Left colon (tissue), 2 donors: ENCODE results near the gene TENM3. TPM values are rescaled to one million over a fixed set of nuclear protein-coding genes. Genes with fewer than 3 reads are reported as not detected.

Source experiments
- ATAC-seq: fragments of 200-7000 bp; cut with Tn5 transposase; one replicate; pipeline ENCODE4 v1.9.1; 2020; ENCODE audit warnings: mild to moderate bottlenecking, moderate library complexity
- DNase-seq, 2 donors: peaks; one replicate each; pipeline ENCODE4 v3.0.0-alpha.2; 2020
- intact Hi-C, 2 donors: fragments of 100-400 bp; cut with DNase I in 1 of 2; cut with micrococcal nuclease in 1 of 2; formaldehyde crosslinking; loops; one replicate each; pipeline versions ENCODE4 v1.11.2 to v1.14.0; 2022; cut with DNase I, micrococcal nuclease
- total RNA-seq, 2 donors: library from RNA; stranded (reverse); fragmentation: NEBNext Ultra II Directional; extraction: Animal tissue kit (Norgen Biotek cat#: 25700); gene quantifications; one replicate each; pipeline ENCODE4 v1.2.1, GENCODE V29; 2021
- donor health status: DM: no; HTN: no; CAD: no.
- donor health status: DM: yes; HTN: yes; CAD: no.

TENM3 gene
- total RNA-seq, 2 donors from 2014 or later: 0.18 to 2.2 TPM

GRCh38 chr4:182608525-182608924, 365.3 kb downstream of the TENM3 start:
- no peak for DNase-seq
- intact Hi-C loops: no loop called here
- ATAC-seq: no peak

DNA sequence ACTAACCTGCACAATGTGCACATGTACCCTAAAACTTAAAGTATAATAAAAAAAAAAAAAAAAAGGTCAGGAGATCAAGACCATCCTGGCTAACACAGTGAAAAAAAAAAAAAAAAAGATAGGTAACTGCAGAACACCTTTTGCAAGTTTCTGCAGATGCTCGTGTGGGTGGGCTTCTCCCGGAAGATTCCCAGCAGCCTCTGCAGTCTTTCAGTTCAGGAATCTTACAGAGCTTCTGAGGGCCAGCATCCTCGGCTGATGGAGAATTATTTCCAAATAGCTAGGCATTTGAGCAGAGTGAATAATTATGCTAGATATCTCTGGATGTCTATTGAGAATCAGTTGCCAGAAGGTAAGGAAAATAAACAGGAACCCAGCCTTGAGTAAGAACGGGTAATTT, 373.3 kb downstream of the TENM3 start:
- intact Hi-C loops: no loop called here
- DNase-seq (no peak), ATAC-seq (no peak)

- DNase-seq (no peak), ATAC-seq (no peak)
- intact Hi-C loops: no loop called here
Observed at GRCh38 chr4:182619660-182620059, 376.5 kb downstream of the TENM3 start.

DNA sequence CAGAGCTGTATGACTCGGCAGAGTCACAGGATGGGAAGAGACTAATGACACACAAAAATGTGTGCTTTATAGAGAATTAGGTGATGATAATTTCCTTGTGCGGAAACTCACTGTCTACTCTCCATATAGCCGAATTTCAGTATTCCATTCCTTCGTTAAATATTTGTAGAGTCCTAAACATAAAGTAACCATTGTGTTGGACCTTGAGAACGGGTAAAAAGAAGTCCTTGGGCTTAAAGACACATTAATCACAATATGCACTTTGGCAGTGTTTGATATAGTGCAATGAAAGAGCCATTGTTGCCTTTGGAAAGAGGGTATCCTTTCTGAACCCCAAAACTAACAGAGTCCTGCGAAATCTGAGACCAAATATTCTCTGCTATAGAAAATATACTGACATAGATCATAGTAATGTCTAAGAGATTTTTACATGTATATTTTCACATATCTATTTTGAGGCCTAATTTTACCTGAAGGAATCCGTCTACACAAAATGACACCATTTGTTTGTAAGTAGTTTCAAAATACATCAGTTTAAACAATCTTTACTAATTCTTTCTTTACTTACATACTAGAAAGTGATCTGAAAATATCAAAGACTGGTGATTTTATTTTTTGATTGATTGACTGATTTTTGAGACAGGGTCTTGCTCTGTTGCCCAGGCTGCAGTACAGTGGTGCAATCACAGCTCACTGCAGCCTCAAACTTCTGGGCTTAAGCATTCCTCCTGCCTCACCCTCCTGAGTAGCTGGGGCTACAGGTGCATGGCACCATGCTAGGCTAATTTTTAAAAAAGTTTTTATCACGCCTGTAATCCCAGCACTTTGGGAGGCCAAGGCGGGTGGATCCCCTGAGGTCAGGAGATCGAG, 377.1 kb downstream of the TENM3 start:
- DNase-seq (no peak), ATAC-seq (no peak)
- intact Hi-C loops: no loop called here

DNA sequence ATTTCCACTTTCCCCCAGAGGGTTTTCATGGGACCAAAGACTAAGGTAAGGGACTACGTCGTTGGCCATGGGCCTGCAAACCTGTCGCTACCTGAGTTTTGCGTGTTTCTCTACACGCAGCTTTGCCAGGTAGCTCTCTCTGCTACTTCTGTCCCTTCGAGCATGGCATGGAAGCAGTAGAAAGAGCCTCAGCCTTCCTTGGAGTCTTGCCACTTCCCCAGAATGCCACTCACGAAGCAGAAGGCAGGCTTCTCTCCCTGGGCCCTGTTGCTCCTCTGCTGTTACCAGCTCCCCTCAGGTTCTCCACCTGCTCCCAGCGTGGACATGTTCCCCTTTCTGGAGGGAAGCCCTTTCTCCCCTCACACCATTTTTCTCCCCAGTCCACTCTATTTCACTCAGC, 381.1 kb downstream of the TENM3 start:
- intact Hi-C loops: no loop called here
- no peak for ATAC-seq

DNA sequence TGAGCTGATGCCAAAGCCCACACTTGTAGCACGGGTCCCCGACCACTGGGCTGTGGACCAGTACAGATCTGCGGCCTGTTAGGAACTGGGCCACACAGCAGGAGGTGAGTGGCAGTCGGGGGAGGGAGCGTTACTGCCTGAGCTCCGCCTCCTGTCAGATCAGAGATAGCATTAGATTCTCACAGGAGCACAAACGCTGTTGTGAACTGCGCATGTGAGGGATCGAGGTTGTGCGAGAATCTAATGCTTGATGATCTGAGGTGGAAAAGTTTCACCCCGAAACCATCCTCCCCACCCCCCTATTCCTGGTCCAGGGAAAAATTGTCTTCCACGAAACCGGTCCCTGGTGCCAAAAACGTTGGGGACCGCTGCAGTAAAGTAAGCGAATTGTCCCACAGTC, 382.0 kb downstream of the TENM3 start:
- DNase-seq (no peak), ATAC-seq (no peak)
- intact Hi-C loops: no loop called here

More for the DNA sequence above, 381.1 kb downstream of the TENM3 start:
- no peak for DNase-seq

DNA sequence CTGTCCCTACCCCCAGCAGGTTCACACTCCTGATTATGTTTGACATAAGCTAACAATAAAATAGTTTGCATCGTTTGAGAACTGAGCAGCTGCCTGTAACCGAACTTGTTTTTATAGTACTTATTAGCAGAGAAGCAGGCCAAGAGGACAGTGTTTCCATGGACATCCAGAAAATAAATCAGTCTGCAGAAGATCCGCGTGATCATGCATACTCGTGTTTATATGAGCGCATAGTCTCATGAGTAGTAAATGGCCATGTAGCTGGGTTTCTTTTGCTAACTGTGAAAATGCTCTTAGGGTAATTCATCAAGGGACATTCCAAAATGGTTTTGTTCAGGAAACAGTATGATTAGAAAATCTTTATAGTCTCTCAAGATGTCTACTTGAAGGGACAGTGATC, 384.8 kb downstream of the TENM3 start:
- no peak for ATAC-seq
- DNase-seq: no peak
- intact Hi-C loops: no loop called here

GRCh38 chr4:182628544-182628943, 385.3 kb downstream of the TENM3 start:
- ATAC-seq: no peak
- no peak for DNase-seq
- intact Hi-C loops: no loop called here

GRCh38 chr4:182629096-182629495, 385.9 kb downstream of the TENM3 start:
- intact Hi-C loops: no loop called here
- no peak for DNase-seq
- ATAC-seq: no peak

DNA sequence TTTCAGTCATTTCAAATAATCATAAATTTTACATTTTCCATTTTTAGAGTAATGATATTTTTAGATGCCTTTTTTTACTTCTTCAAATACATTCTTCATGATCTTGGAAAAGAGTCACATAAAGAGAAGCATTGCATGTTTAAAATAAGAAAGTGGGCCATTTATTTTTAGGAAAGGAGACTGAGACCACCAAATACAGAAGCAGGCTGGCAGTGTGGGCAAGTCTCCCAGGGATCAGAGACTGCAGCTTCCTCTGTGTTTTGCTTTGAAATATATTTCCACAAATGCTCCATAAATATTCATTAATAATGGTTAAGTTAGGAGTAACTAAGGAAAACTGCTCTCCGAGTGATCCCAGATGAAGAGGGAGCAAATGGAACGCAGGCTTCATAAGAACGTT, 397.3 kb downstream of the TENM3 start:
- ATAC-seq: no peak
- intact Hi-C loops: no loop called here
- no peak for DNase-seq

- ATAC-seq (no peak), DNase-seq (no peak)
- intact Hi-C loops: no loop called here
Observed at GRCh38 chr4:182640932-182641331, 397.7 kb downstream of the TENM3 start.

- ATAC-seq (no peak), DNase-seq (no peak)
- intact Hi-C loops: no loop called here
Observed at GRCh38 chr4:182642831-182643230, 399.6 kb downstream of the TENM3 start.

- ATAC-seq (no peak), DNase-seq (no peak)
- intact Hi-C loops: no loop called here
Observed at GRCh38 chr4:182643801-182644682, 400.8 kb downstream of the TENM3 start.

GRCh38 chr4:182644683-182645050, 401.5 kb downstream of the TENM3 start:
- intact Hi-C loops: no loop called here
- DNase-seq: no peak
- ATAC-seq: no peak

- intact Hi-C loops: no loop called here
- ATAC-seq (no peak), DNase-seq (no peak)
Observed at GRCh38 chr4:182645511-182645910, 402.3 kb downstream of the TENM3 start.

- no peak for DNase-seq
- ATAC-seq: no peak
- intact Hi-C loops: no loop called here
Observed at GRCh38 chr4:182647646-182648300, 404.6 kb downstream of the TENM3 start.

- DNase-seq (no peak), ATAC-seq (no peak)
- intact Hi-C loops: no loop called here
Observed at GRCh38 chr4:182648766-182649165, 405.6 kb downstream of the TENM3 start.

- intact Hi-C loops: no loop called here
- DNase-seq: no peak
- ATAC-seq: no peak
Observed at GRCh38 chr4:182649698-182650477, 406.7 kb downstream of the TENM3 start.

GRCh38 chr4:182653596-182653995, 410.4 kb downstream of the TENM3 start:
- ATAC-seq (no peak), DNase-seq (no peak)
- intact Hi-C loops: no loop called here
